GM19238 (cell line): ENCODE measurements around the gene GOLGA6L2.
"Not testable (repeated sequence)": the region's sequence is repeated elsewhere in the genome, so short reads cannot be mapped to it uniquely, and the experiment has no call there.

Experiments used
- DNase-seq: peaks from one replicate; pipeline ENCODE4 v3.0.0; 2011; ENCODE audit warnings: low spot score; ENCODE audit not compliant: insufficient read length

The GOLGA6L2 gene

DNA sequence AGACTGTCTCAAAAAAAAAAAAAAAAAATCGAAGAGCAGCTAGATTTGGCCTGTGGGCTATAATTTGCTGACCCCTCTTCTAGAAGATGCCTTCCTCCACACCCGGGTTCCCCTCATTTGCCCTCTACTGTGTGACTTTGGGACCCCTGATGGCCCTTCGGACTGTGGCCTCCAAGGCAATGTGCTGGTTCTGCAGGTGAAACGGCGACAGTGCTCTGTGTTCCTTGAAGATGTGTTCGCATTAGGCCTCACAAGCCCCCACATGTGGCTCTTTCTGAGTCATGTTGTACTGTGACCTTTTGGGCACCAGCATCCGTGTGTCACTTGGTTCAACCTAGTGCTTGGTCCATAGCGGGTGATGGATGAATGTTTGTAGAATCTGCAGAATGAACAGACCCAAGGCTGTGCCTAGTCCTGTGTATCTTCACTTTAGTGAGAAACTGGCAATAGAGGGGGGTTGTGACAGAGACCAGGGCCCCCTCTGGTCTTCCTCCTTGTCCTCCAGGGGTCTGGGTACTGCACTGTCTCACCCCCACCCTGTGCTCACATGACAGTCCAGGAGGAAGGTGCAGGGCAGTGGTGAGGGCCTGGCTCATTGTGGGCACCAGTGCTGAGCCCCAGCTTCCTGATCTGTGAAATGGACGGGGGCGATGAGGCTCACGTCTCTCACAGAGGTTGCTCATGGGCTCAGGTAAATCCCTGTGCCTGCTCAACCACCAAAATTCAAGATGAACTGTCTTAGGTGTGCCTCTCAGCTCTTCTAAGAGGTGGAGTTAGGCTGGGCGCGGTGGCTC, 22.7 kb downstream of the GOLGA6L2 start:
- no peak for DNase-seq

DNA sequence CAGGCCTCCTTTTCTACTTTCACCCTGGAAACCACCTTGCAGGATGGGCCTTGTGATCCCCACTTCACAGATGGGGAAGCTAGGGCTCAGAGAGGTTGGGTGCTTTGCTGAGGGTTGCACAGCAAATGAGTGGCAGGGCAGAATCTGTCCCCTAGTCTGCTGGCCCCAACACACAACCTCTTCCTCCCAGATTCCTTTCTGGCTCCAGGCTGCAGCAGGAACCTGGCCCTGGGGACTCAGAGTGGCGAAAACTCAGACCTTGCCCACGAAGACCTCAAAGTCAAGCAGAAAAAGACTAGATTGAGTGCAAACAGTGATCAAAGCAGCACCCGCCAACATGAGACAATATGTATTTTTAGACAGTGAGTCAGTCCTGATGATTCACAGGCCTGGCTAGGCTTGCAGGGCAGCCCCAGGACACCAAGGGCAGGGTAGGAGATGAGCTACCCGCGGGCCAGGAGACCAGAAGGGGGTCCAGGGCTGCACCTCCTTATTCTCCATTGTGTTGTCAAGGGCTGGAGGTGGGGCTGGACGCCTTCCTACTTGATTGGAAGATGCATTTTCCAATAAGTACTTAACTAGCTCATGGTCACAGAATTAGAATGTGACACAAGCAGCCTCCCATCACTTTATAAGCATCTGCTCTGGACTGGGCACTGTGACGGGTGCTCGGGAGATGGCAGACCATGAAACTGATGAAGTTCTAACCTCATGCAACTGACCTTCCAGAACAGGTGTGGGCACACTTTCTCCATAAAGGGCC, 23.9 kb downstream of the GOLGA6L2 start:
- DNase-seq: no peak

GRCh38 chr15:23422099-23422945, 24.7 kb downstream of the GOLGA6L2 start:
- no peak for DNase-seq

GRCh38 chr15:23420806-23421575, 26.1 kb downstream of the GOLGA6L2 start:
- no peak for DNase-seq

- DNase-seq: no peak
These were observed 30.4 kb downstream of the GOLGA6L2 start for GRCh38 chr15:23416349-23417276.

GRCh38 chr15:23415866-23416265, 31.2 kb downstream of the GOLGA6L2 start:
- DNase-seq: not testable (repeated sequence)

DNA sequence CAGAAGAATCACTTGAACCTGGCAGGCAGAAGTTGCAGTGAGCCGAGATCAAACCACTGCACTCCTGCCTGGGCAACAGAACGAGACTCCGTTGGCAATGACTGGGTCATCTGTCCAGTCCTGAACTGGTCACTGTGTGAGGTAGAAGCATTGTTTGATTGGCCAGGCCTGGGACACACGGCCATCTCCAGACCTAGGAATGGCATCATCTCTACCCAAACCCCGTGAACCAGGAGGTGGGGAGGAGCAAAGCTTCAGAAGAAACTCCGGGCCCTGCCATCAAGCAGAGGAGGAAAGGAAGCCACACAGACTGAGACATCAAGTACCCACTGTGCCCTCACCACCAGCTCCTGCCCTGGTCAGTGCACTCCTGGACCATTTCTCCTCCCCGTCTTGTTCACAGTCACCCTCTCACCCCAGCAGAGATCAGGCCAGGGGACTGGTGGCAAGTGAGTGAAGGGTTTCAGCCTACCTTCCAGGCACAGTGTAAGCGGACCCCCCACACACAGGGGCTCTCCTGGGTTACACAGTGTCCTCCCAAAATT, 31.6 kb downstream of the GOLGA6L2 start:
- no peak for DNase-seq

DNA sequence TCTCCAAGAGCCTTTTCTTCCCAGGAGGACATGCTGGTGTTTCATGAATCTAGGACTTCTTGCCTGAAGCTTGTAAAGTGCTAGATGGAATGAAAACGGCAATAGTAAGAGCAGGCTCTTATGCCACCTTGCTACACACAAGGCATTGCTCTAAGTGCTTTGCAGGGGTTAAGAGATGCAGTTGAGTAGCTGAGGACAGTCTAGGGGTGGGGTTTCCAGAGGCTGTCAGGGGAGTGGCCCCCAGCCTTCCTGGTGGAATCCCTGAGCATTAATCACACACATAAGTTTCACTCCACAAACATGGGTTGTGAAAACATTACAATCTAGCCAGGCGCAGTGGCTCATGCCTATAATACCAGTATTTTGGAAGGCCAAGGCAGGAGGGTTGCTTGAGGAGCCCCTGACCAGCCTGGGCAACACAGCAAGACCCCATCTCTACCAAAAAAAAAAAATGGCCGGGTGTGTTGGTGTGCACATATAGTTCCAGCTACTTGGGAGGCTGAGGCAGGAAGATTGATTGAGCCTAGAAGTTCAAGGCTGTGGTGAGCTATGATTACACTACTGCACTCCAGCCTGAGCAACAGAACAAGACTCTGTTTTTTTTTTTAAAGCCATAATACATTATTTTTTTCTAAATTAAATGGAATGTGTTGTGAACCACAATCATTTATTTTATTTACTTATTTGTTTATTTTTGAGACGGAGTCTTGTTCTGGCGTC, 34.0 kb downstream of the GOLGA6L2 start:
- DNase-seq: not testable (repeated sequence)

DNA sequence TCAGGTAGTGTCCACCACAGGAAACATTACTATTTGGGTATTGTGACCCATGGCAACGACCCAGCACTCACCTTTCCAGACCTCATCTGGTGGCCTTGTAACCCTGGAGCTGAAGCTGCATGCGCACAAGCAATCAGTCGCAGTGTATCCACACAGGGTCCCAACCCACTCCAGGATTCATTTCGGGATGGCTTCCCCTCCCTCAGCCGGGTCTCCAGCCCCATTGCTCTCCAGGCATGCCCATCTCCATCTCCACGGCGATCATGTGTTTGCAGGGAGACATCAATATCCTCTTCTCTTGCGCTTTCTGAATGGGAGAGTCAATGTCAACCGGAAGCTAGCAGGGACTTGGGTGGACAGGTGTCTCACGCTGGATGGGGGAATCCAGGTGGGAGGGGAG, 35.2 kb downstream of the GOLGA6L2 start:
- DNase-seq: no peak

- DNase-seq: no peak
These were observed 43.5 kb downstream of the GOLGA6L2 start for GRCh38 chr15:23403550-23403949.

DNA sequence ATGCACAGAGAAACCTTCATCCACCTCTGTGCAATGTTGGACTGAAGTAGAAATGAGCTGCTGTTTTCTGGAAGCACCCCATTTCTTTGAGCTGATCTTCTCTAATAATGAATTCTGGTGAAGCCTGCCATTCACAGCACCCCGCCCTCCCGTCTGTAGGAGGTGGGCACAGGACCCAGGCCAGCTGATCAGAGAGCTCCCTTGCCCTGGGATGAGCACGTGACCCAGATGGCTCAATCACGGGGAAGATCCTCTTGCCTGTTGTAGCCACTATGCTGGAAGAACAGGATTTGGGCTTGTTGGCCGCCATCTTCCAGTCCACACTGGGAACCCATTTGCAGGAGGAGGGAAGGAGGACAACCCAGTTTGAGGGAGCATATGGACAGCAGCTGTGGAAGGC, 44.5 kb downstream of the GOLGA6L2 start:
- DNase-seq: no peak

DNA sequence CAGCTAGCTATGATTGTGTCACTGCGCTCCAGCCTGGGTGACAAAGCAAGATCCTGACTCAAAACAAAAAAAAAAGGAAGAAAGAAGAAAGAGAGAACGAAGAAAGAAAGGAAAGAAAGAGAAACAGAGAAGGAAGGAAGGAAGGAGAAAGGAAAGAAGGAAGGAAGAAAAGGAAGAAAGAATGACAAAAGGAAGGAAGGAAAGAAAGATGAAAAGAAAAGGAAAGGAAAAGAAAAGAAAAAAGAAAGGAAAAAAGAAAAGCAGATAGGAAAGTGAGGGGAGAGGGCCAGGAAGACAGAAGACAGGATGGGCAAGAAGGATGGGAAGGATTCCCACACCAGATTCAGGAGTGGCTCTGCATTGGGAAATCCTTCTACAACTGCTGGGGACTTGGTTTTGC, 44.9 kb downstream of the GOLGA6L2 start:
- no peak for DNase-seq

GRCh38 chr15:23401627-23402026, 45.4 kb downstream of the GOLGA6L2 start:
- DNase-seq: no peak

GRCh38 chr15:23399207-23399606, 47.8 kb downstream of the GOLGA6L2 start:
- not testable (repeated sequence) for DNase-seq

- not testable (repeated sequence) for DNase-seq
These were observed 48.7 kb downstream of the GOLGA6L2 start for GRCh38 chr15:23398357-23398756.

- DNase-seq: no peak
These were observed 49.3 kb downstream of the GOLGA6L2 start for GRCh38 chr15:23397779-23398178.

GRCh38 chr15:23395832-23396231, 51.2 kb downstream of the GOLGA6L2 start:
- no peak for DNase-seq

- no peak for DNase-seq
These were observed 51.9 kb downstream of the GOLGA6L2 start for GRCh38 chr15:23395030-23395692.
